ENCODE data around the gene EPB41L2.
"Not testable (repeated sequence)": the region's sequence is repeated elsewhere in the genome, so short reads cannot be mapped to it uniquely, and the experiment has no call there.

The EPB41L2 gene

GRCh38 chr6:130969791-130970491, 93.1 kb downstream of the EPB41L2 start:
- no peak for DNase-seq

GRCh38 chr6:130969166-130969565, 93.9 kb downstream of the EPB41L2 start:
- no peak for DNase-seq

- DNase-seq: no peak
These were observed 94.6 kb downstream of the EPB41L2 start for GRCh38 chr6:130968476-130968875.

- no peak for DNase-seq
These were observed 95.3 kb downstream of the EPB41L2 start for GRCh38 chr6:130967502-130968445.

- DNase-seq: no peak
These were observed 96.6 kb downstream of the EPB41L2 start for GRCh38 chr6:130966344-130966980.

GRCh38 chr6:130965656-130966055, 97.4 kb downstream of the EPB41L2 start:
- no peak for DNase-seq

GRCh38 chr6:130964808-130965604, 98.0 kb downstream of the EPB41L2 start:
- DNase-seq: no peak

GRCh38 chr6:130964289-130964688, 98.8 kb downstream of the EPB41L2 start:
- DNase-seq: no peak

- no peak for DNase-seq
These were observed 100.1 kb downstream of the EPB41L2 start for GRCh38 chr6:130962966-130963365.

- DNase-seq: no peak
These were observed 101.9 kb downstream of the EPB41L2 start for GRCh38 chr6:130961148-130961547.

GRCh38 chr6:130959951-130960350, 103.1 kb downstream of the EPB41L2 start:
- DNase-seq: no peak

- no peak for DNase-seq
These were observed 104.6 kb downstream of the EPB41L2 start for GRCh38 chr6:130958468-130958867.

- DNase-seq: no peak
These were observed 107.3 kb downstream of the EPB41L2 start for GRCh38 chr6:130955755-130956154.

- DNase-seq: no peak
These were observed 113.5 kb downstream of the EPB41L2 start for GRCh38 chr6:130949553-130949952.

GRCh38 chr6:130947464-130947863, 115.6 kb downstream of the EPB41L2 start:
- no peak for DNase-seq

GRCh38 chr6:130946076-130946475, 117.0 kb downstream of the EPB41L2 start:
- DNase-seq: no peak

- no peak for DNase-seq
These were observed 117.6 kb downstream of the EPB41L2 start for GRCh38 chr6:130945401-130945919.

- no peak for DNase-seq
These were observed 118.6 kb downstream of the EPB41L2 start for GRCh38 chr6:130944486-130944885.

- DNase-seq: no peak
These were observed 119.3 kb downstream of the EPB41L2 start for GRCh38 chr6:130943738-130944137.

GRCh38 chr6:130942752-130943151, 120.3 kb downstream of the EPB41L2 start:
- not testable (repeated sequence) for DNase-seq

- DNase-seq: no peak
These were observed 125.0 kb downstream of the EPB41L2 start for GRCh38 chr6:130937942-130938604.

- no peak for DNase-seq
These were observed 126.1 kb downstream of the EPB41L2 start for GRCh38 chr6:130936933-130937332.
